CD4-positive, CD25-positive, alpha-beta regulatory T cell (primary cell): Measurements from ENCODE around the gene ARIH1. TPM values are rescaled to one million over a fixed set of nuclear protein-coding genes. Genes with fewer than 3 reads are reported as not detected.

Source experiments
- ATAC-seq, 2 donors: fragments of 150-1000 bp; cut with Tn5 transposase; one replicate each; pipeline ENCODE4 v1.10.0; 2021; ENCODE audit warnings: low read depth in 2 of 2, moderate number of reproducible peaks in 2 of 2, moderate library complexity in 1 of 2
- DNase-seq, 3 donors: peaks; one replicate each; pipeline versions ENCODE4 v3.0.0 to v3.0.0-alpha.2; 2012 to 2022; ENCODE audit warnings: mixed read lengths in 1 of 3
- H3K27ac ChIP-seq: one replicate; pipeline ENCODE4 v1.7.0; 2013; ENCODE audit warnings: mild to moderate bottlenecking, low read length; ENCODE audit not compliant: insufficient read depth, poor library complexity, severe bottlenecking
- H3K27me3 ChIP-seq: one replicate; pipeline ENCODE4 v1.7.0; 2013; ENCODE audit warnings: low read length; ENCODE audit not compliant: control insufficient read depth, insufficient read depth
- H3K36me3 ChIP-seq: one replicate; pipeline ENCODE4 v1.7.0; 2013; ENCODE audit warnings: mild to moderate bottlenecking, low read length, moderate library complexity; ENCODE audit not compliant: control insufficient read depth, insufficient read depth
- H3K4me1 ChIP-seq: 2 replicates; pipeline ENCODE4 v1.7.0; 2013; ENCODE audit warnings: mild to moderate bottlenecking, low read length; ENCODE audit not compliant: insufficient read depth, control insufficient read depth, poor library complexity, severe bottlenecking
- H3K4me3 ChIP-seq: one replicate; pipeline ENCODE4 v1.7.0; 2013; ENCODE audit warnings: low read depth, mild to moderate bottlenecking, low read length, moderate library complexity
- H3K9me3 ChIP-seq, 2 experiments: 1 replicate in 1 of 2; 2 replicates in 1 of 2; pipeline ENCODE4 v1.7.0; 2013; ENCODE audit warnings: low read length in 2 of 2, mild to moderate bottlenecking in 1 of 2, moderate library complexity in 1 of 2; ENCODE audit not compliant: control insufficient read depth in 2 of 2
- H3K27ac Mint-ChIP-seq, 3 donors: one replicate each; pipeline ENCODE4 v1.8.0; 2020 to 2022; ENCODE audit warnings: mild to moderate bottlenecking in 3 of 3, mixed read lengths in 3 of 3, moderate library complexity in 2 of 3
- H3K27me3 Mint-ChIP-seq: one replicate; pipeline ENCODE4 v1.8.0; 2022; ENCODE audit warnings: mild to moderate bottlenecking, mixed read lengths
- H3K36me3 Mint-ChIP-seq: one replicate; pipeline ENCODE4 v1.8.0; 2020; ENCODE audit warnings: mixed read lengths
- H3K4me1 Mint-ChIP-seq, 4 donors: one replicate each; pipeline ENCODE4 v1.8.0; 2020 to 2022; ENCODE audit warnings: mixed read lengths in 4 of 4, mild to moderate bottlenecking in 1 of 4
- H3K4me3 Mint-ChIP-seq, 4 donors: one replicate each; pipeline ENCODE4 v1.8.0; 2020 to 2022; ENCODE audit warnings: mild to moderate bottlenecking in 4 of 4, mixed read lengths in 4 of 4, moderate library complexity in 3 of 4
- H3K9me3 Mint-ChIP-seq, 7 donors: one replicate each; pipeline ENCODE4 v1.8.0; 2020 to 2022; ENCODE audit warnings: mixed read lengths in 7 of 7, mild to moderate bottlenecking in 3 of 7, moderate library complexity in 2 of 7
- polyA plus RNA-seq, 4 donors: library from polyadenylated mRNA; unstranded; fragments of 300-500 nt; fragmentation: Illumina TruSeq; gene quantifications; one replicate each; pipeline ENCODE4 v1.2.3, GENCODE V29; 2021
- total RNA-seq: library from RNA; stranded (reverse); gene quantifications from one replicate; pipeline ENCODE4 v1.2.3, GENCODE V29; 2022

The ARIH1 gene
- total and polyA plus RNA-seq, 5 donors from 2014 or later: 13.1 to 242 (median 15.1) TPM

GRCh38 chr15:72515591-72516389 is 41.7 kb downstream of the ARIH1 start:
- H3K27ac ChIP-seq: no peak overlapping the region
- peaks cover 48 to 74% (median 52%) of the 10 kb centered on the region in 4 donors for H3K4me1 Mint-ChIP-seq
- H3K36me3 ChIP-seq: no peaks in the 10 kb centered on the region
- ATAC-seq (no peak), DNase-seq (no peak)
- H3K4me1 ChIP-seq: peaks cover 4% of the 10 kb centered on the region
- H3K4me3 ChIP-seq: no peak overlapping the region
- no peaks in the 10 kb centered on the region for H3K9me3 ChIP-seq
- H3K27me3 Mint-ChIP-seq: no peaks in the 10 kb centered on the region
- peak overlapping the region in 2 of 3 donors; percentile 5 to 12 for H3K27ac Mint-ChIP-seq
- peaks cover 12% of the 10 kb centered on the region for H3K36me3 Mint-ChIP-seq
- peak overlapping the region in 1 of 4 donors; percentile 44 for H3K4me3 Mint-ChIP-seq
- H3K9me3 Mint-ChIP-seq: no peaks in the 10 kb centered on the region
- H3K27me3 ChIP-seq: no peaks in the 10 kb centered on the region

GRCh38 chr15:72516777-72517176 is 42.6 kb downstream of the ARIH1 start:
- H3K4me3 ChIP-seq: no peak overlapping the region
- H3K4me1 ChIP-seq: peaks cover 4% of the 10 kb centered on the region
- no peak overlapping the region for H3K27ac ChIP-seq
- Mint-ChIP-seq H3K36me3 (peaks cover 14% of the 10 kb centered on the region), H3K4me1 (peaks cover 40 to 67% (median 46%) of the 10 kb centered on the region in 4 donors), H3K27me3 (no peaks in the 10 kb centered on the region), H3K27ac (peak overlapping the region in 2 of 3 donors; percentile 5 to 39), H3K9me3 (no peaks in the 10 kb centered on the region), H3K4me3 (no peak overlapping the region)
- H3K9me3 ChIP-seq: no peaks in the 10 kb centered on the region
- H3K36me3 ChIP-seq: peaks cover 2% of the 10 kb centered on the region
- DNase-seq: no peak
- no peak for ATAC-seq
- H3K27me3 ChIP-seq: no peaks in the 10 kb centered on the region

GRCh38 chr15:72521682-72522081 is 47.6 kb downstream of the ARIH1 start:
- Histone ChIP-seq H3K9me3 (no peaks in the 10 kb centered on the region), H3K27ac (no peak overlapping the region), H3K27me3 (no peaks in the 10 kb centered on the region), H3K4me3 (no peak overlapping the region), H3K36me3 (peaks cover 13% of the 10 kb centered on the region), H3K4me1 (no peaks in the 10 kb centered on the region)
- H3K27ac Mint-ChIP-seq: no peak overlapping the region
- H3K27me3 Mint-ChIP-seq: no peaks in the 10 kb centered on the region
- H3K4me3 Mint-ChIP-seq: peak overlapping the region in 1 of 4 donors; percentile 32
- no peaks in the 10 kb centered on the region for H3K9me3 Mint-ChIP-seq
- no peak for ATAC-seq
- no peak for DNase-seq
- H3K4me1 Mint-ChIP-seq: peaks cover 9 to 42% (median 24%) of the 10 kb centered on the region in 4 donors
- H3K36me3 Mint-ChIP-seq: peaks cover 23% of the 10 kb centered on the region

- H3K36me3 Mint-ChIP-seq: peaks cover 3% of the 10 kb centered on the region
- ATAC-seq: no peak
- no peaks in the 10 kb centered on the region for H3K9me3 Mint-ChIP-seq
- Histone ChIP-seq H3K4me1 (peaks cover 22% of the 10 kb centered on the region), H3K27me3 (no peaks in the 10 kb centered on the region), H3K4me3 (no peak overlapping the region), H3K27ac (no peak overlapping the region), H3K9me3 (no peaks in the 10 kb centered on the region), H3K36me3 (no peaks in the 10 kb centered on the region)
- DNase-seq: peak in 2 of 3 donors; percentile 25 to 37
- H3K27me3 Mint-ChIP-seq: no peaks in the 10 kb centered on the region
- H3K4me3 Mint-ChIP-seq: no peak overlapping the region
- peaks cover 47 to 75% (median 54%) of the 10 kb centered on the region in 4 donors for H3K4me1 Mint-ChIP-seq
- H3K27ac Mint-ChIP-seq: no peak overlapping the region
Measured at GRCh38 chr15:72532991-72533601, 59.0 kb downstream of the ARIH1 start.

- H3K27me3 Mint-ChIP-seq: no peaks in the 10 kb centered on the region
- no peaks in the 10 kb centered on the region for H3K9me3 ChIP-seq
- peak; percentile 37 to 48 for ATAC-seq
- peaks cover 7% of the 10 kb centered on the region for H3K36me3 Mint-ChIP-seq
- H3K27ac ChIP-seq: no peak overlapping the region
- peaks cover 0 to 4% (median 0%) of the 10 kb centered on the region in 7 donors for H3K9me3 Mint-ChIP-seq
- no peaks in the 10 kb centered on the region for H3K27me3 ChIP-seq
- peak overlapping the region; percentile 33 for H3K4me3 ChIP-seq
- peak overlapping the region in 3 of 4 donors; percentile 6 to 63 (median 48) for H3K4me3 Mint-ChIP-seq
- H3K27ac Mint-ChIP-seq: peak overlapping the region in 1 of 3 donors; percentile 77
- H3K4me1 ChIP-seq: peaks cover 22% of the 10 kb centered on the region
- no peaks in the 10 kb centered on the region for H3K36me3 ChIP-seq
- peak; percentile 28 to 68 (median 35) for DNase-seq
- H3K4me1 Mint-ChIP-seq: peaks cover 52 to 76% (median 60%) of the 10 kb centered on the region in 4 donors
Measured at GRCh38 chr15:72534523-72534922, 60.4 kb downstream of the ARIH1 start.

- peaks cover 22% of the 10 kb centered on the region for H3K4me1 ChIP-seq
- H3K27ac Mint-ChIP-seq: no peak overlapping the region
- DNase-seq: no peak
- H3K4me3 ChIP-seq: no peak overlapping the region
- H3K36me3 ChIP-seq: peaks cover 4% of the 10 kb centered on the region
- no peak overlapping the region for H3K27ac ChIP-seq
- H3K27me3 ChIP-seq: no peaks in the 10 kb centered on the region
- H3K27me3 Mint-ChIP-seq: no peaks in the 10 kb centered on the region
- ATAC-seq: no peak
- H3K4me3 Mint-ChIP-seq: no peak overlapping the region
- H3K9me3 Mint-ChIP-seq: peaks cover 0 to 8% (median 0%) of the 10 kb centered on the region in 7 donors
- H3K9me3 ChIP-seq: peaks cover 0 to 6% of the 10 kb centered on the region in 2 experiments
- peaks cover 47 to 71% (median 53%) of the 10 kb centered on the region in 4 donors for H3K4me1 Mint-ChIP-seq
- peaks cover 13% of the 10 kb centered on the region for H3K36me3 Mint-ChIP-seq
Measured at GRCh38 chr15:72535911-72536310, 61.8 kb downstream of the ARIH1 start.

GRCh38 chr15:72536506-72536905 is 62.4 kb downstream of the ARIH1 start:
- H3K4me1 ChIP-seq: peaks cover 22% of the 10 kb centered on the region
- no peak overlapping the region for H3K27ac Mint-ChIP-seq
- H3K4me3 Mint-ChIP-seq: no peak overlapping the region
- H3K9me3 Mint-ChIP-seq: peaks cover 0 to 8% (median 0%) of the 10 kb centered on the region in 7 donors
- H3K27me3 Mint-ChIP-seq: no peaks in the 10 kb centered on the region
- peaks cover 0 to 7% of the 10 kb centered on the region in 2 experiments for H3K9me3 ChIP-seq
- peaks cover 53 to 74% (median 58%) of the 10 kb centered on the region in 4 donors for H3K4me1 Mint-ChIP-seq
- H3K27ac ChIP-seq: no peak overlapping the region
- ATAC-seq (no peak), DNase-seq (no peak)
- peaks cover 5% of the 10 kb centered on the region for H3K36me3 ChIP-seq
- H3K27me3 ChIP-seq: no peaks in the 10 kb centered on the region
- no peak overlapping the region for H3K4me3 ChIP-seq
- H3K36me3 Mint-ChIP-seq: peaks cover 14% of the 10 kb centered on the region
